Activated naive CD4-positive, alpha-beta T cell treated with anti-CD3 and anti-CD28 coated beads, Interleukin-2, amount 50 U/mL, for 72 hours (primary cell): ENCODE data around the gene FARP1. TPM values are rescaled to one million over a fixed set of nuclear protein-coding genes. Genes with fewer than 3 reads are reported as not detected.

Experiments used
- ATAC-seq, 2 donors: fragments of 150-1000 bp; cut with Tn5 transposase; 2 replicates each; pipeline ENCODE4 v1.10.0; 2021; ENCODE audit warnings: mild to moderate bottlenecking in 2 of 2, moderate library complexity in 2 of 2
- DNase-seq, 2 donors: peaks; one replicate each; pipeline ENCODE4 v3.0.0; 2021 to 2022; ENCODE audit warnings: low spot score in 2 of 2
- H3K27ac Mint-ChIP-seq, 2 donors: one replicate each; pipeline ENCODE4 v1.8.0; 2022; ENCODE audit warnings: mild to moderate bottlenecking in 2 of 2, mixed read lengths in 2 of 2
- H3K36me3 Mint-ChIP-seq, 2 donors: one replicate each; pipeline ENCODE4 v1.8.0; 2022; ENCODE audit warnings: mixed read lengths in 2 of 2
- H3K9me3 Mint-ChIP-seq, 2 donors: one replicate each; pipeline ENCODE4 v1.8.0; 2022; ENCODE audit warnings: mixed read lengths in 2 of 2
- total RNA-seq, 2 donors: library from RNA; stranded (reverse); gene quantifications; one replicate each; pipeline ENCODE4 v1.2.3, GENCODE V29; 2022

FARP1 gene
- total RNA-seq, 2 donors from 2014 or later: 0.58 to 0.61 TPM

GRCh38 chr13:98441056-98441676, 298.3 kb downstream of the FARP1 start:
- no peak for DNase-seq
- H3K9me3 Mint-ChIP-seq: no peaks in the 10 kb centered on the region
- no peak for ATAC-seq
- peak overlapping the region in 1 of 2 donors; percentile 91 for H3K27ac Mint-ChIP-seq
- H3K36me3 Mint-ChIP-seq: no peaks in the 10 kb centered on the region

DNA sequence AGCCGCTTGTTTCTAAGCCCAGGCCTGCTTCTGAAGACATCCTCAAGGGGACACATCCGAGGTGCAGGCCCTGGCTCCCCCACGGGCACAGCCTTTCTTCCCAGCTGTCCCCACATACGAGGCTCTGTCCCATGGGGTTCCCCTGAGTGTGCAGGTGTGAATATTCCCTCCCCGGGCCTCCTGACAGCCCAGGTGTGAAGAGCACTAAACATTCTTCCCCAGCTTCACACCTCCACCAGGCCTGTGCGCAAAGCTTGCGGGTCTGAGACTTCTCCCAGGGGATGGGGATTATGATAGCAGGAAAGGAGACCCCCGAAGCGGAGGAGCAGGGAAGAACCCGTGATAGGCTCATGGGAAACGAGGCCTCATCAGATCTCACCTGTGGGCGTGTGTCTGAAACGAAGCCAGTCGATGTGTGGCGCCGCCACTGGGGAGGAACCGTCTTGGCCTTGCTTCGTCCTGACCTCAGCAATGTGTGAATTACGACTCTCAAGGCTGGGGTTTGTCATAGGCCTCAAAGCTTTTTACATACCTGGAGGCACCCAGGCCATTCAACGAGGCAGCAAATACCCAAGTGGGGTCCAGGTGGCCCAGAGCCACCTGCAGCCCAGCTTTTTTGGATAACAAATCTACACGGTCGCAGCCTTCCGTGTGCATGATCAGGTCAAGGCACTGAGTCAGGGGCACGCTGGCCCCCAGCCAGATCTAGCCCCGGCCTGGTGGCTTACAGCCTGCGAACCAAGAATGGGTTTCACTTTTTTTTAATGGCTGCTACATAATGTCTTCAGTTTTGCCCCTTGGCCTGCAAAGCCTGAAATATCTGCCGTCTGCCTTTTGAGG, 299.7 kb downstream of the FARP1 start:
- ATAC-seq (no peak), DNase-seq (no peak)
- Mint-ChIP-seq H3K27ac (peak overlapping the region in 1 of 2 donors; percentile 72), H3K9me3 (no peaks in the 10 kb centered on the region), H3K36me3 (no peaks in the 10 kb centered on the region)

DNA sequence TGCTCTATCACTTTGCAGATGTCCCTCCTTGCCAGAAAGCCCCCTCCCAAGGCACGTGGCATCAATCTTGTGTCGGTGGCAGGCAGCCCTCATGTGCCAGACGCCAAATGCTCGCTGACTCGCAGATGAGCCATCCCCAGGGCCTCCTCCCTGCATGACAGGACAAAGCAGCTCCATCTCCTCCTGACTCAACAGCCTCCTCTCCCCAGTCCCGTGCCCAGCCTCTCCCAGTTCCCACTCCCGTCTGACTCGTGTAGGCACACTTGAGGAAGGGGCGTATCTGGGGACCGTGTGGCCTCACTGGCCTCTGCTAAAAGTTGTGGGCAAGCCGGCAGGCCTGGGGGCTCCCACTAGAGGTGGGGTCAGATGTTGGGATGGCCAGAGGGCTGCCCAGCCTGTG, 300.4 kb downstream of the FARP1 start:
- DNase-seq: no peak
- Mint-ChIP-seq H3K9me3 (no peaks in the 10 kb centered on the region), H3K36me3 (no peaks in the 10 kb centered on the region), H3K27ac (peak overlapping the region in 1 of 2 donors; percentile 60)
- ATAC-seq: no peak

DNA sequence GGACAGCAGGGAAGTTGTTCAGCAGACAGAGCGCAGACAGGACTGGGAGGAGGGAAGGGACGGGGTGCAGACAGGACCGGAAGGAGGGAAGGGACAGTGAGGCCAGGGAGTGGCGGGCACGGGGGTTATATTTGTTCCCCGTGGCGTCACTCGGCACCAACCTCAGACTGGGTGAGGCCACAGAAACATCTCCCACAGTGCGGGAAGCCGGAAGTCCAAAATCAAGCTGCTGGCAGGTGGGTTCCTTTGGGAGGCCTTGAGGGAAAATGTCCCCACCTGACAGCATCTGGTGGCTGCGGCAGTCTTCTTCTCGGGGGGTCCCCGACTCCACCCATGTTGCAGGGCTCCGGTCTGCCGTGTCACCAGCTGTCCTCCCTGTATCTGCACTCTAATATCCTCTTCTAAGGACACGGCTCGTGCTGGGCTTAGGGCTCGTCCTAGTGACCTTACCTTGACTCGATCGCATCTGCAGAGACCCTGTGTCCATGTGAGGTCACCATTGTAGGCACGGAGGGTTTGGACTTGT, 301.0 kb downstream of the FARP1 start:
- Mint-ChIP-seq H3K36me3 (no peaks in the 10 kb centered on the region), H3K9me3 (no peaks in the 10 kb centered on the region), H3K27ac (peak overlapping the region in 1 of 2 donors; percentile 93)
- ATAC-seq (no peak), DNase-seq (no peak)

DNA sequence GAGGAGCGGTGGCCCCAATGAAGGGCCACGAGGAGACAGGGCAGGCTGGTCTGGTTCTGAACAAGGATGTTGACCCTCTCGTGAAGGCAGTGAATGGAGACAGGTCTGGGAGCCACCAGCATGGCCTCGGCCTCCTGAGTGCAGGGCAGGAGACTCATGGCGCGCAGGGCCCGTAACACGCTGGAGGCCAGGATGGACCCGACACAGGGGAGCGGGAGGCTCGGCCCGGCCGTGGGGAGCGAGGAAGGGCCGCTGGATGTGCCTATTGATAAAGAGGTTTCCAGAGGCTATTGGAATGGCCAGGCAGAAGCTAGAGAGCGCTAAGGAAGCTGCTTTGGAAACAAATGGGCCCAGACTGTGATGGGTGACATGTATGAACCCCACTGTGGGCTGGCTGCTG, 301.5 kb downstream of the FARP1 start:
- Mint-ChIP-seq H3K9me3 (no peaks in the 10 kb centered on the region), H3K36me3 (no peaks in the 10 kb centered on the region), H3K27ac (peak overlapping the region in 1 of 2 donors; percentile 93)
- no peak for DNase-seq
- no peak for ATAC-seq

- H3K27ac Mint-ChIP-seq: peak overlapping the region; percentile 89 to 95
- ATAC-seq (peak; percentile 83 to 90), DNase-seq (peak; percentile 74 to 83)
- no peaks in the 10 kb centered on the region for H3K9me3 Mint-ChIP-seq
- no peaks in the 10 kb centered on the region for H3K36me3 Mint-ChIP-seq
Observed at GRCh38 chr13:98445340-98446233, 302.7 kb downstream of the FARP1 start.

DNA sequence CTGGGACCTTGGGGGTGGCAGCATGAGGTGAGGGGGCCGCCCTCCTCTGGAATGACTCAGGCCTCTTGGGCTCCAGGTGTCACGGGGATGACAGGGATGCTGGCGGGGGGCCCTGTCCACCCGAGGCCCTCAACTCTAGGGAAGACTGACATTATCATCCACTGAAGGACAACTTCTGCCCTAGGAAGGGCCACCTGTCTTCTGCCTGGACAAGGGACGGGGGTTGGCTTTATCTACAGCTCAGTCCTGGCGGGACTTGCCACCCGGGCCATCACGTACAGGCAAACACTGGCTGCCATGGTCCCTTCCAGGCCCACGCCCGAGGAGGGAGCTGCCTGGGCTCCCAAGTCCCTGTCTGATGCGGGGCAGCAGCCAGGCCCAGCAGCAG, 303.3 kb downstream of the FARP1 start:
- H3K9me3 Mint-ChIP-seq: no peaks in the 10 kb centered on the region
- peak overlapping the region; percentile 89 to 95 for H3K27ac Mint-ChIP-seq
- no peak for ATAC-seq
- no peaks in the 10 kb centered on the region for H3K36me3 Mint-ChIP-seq
- no peak for DNase-seq

GRCh38 chr13:98447130-98447529, 304.2 kb downstream of the FARP1 start:
- H3K9me3 Mint-ChIP-seq: no peaks in the 10 kb centered on the region
- H3K27ac Mint-ChIP-seq: peak overlapping the region; percentile 85 to 89
- H3K36me3 Mint-ChIP-seq: no peaks in the 10 kb centered on the region
- ATAC-seq: no peak
- DNase-seq: no peak

GRCh38 chr13:98447881-98448641, 305.2 kb downstream of the FARP1 start:
- Mint-ChIP-seq H3K27ac (peak overlapping the region; percentile 85 to 89), H3K9me3 (no peaks in the 10 kb centered on the region), H3K36me3 (no peaks in the 10 kb centered on the region)
- no peak for ATAC-seq
- DNase-seq: no peak

DNA sequence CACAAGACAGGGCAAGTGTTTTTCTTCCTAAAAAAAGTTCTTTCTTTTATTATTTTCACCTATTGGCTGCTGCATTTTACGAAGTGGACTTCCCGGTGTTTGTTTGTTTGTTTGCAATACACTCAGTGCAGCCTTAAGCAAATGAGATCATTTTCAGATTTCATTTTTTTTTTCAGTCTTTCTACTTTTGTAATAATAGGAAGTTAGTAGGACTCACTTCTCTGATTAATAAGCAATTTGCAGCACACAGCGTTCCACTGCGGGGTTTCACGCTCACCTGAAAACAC, 305.7 kb downstream of the FARP1 start:
- Mint-ChIP-seq H3K27ac (peak overlapping the region; percentile 40 to 79), H3K9me3 (no peaks in the 10 kb centered on the region), H3K36me3 (no peaks in the 10 kb centered on the region)
- ATAC-seq (no peak), DNase-seq (no peak)

GRCh38 chr13:98449273-98449672, 306.4 kb downstream of the FARP1 start:
- no peak for ATAC-seq
- DNase-seq: no peak
- H3K36me3 Mint-ChIP-seq: no peaks in the 10 kb centered on the region
- no peaks in the 10 kb centered on the region for H3K9me3 Mint-ChIP-seq
- H3K27ac Mint-ChIP-seq: peak overlapping the region; percentile 40 to 79

- H3K36me3 Mint-ChIP-seq: no peaks in the 10 kb centered on the region
- ATAC-seq (no peak), DNase-seq (no peak)
- no peak overlapping the region for H3K27ac Mint-ChIP-seq
- H3K9me3 Mint-ChIP-seq: no peaks in the 10 kb centered on the region
Observed at GRCh38 chr13:98450026-98450425, 307.1 kb downstream of the FARP1 start.

GRCh38 chr13:98450539-98451111, 307.7 kb downstream of the FARP1 start:
- Mint-ChIP-seq H3K27ac (peak overlapping the region; percentile 9 to 44), H3K36me3 (no peaks in the 10 kb centered on the region), H3K9me3 (no peaks in the 10 kb centered on the region)
- no peak for DNase-seq
- ATAC-seq: peak in 1 of 2 donors; percentile 17

GRCh38 chr13:98451676-98452470, 309.0 kb downstream of the FARP1 start:
- ATAC-seq: no peak
- Mint-ChIP-seq H3K9me3 (no peaks in the 10 kb centered on the region), H3K27ac (peak overlapping the region; percentile 9 to 92), H3K36me3 (no peaks in the 10 kb centered on the region)
- DNase-seq: no peak
